HCT116 (cell line): Measurements from ENCODE around the gene CFAP74. TPM values are rescaled to one million over a fixed set of nuclear protein-coding genes. Genes with fewer than 3 reads are reported as not detected.

Source experiments
- ATAC-seq: fragments of 200-7000 bp; cut with Tn5 transposase; 2 replicates; pipeline ENCODE4 v1.9.1; 2020; ENCODE audit warnings: mild to moderate bottlenecking, moderate library complexity
- BruUV-seq: library from RNA; stranded (reverse); fragments of 400-500 nt; replicated peaks from 2 replicates; lab custom pipeline; 2021; lab: Mats Ljungman, UMichigan
- CTCF ChIA-PET: fragments of 300-600 bp; sonication (Branson Sonifier 250); formaldehyde crosslinking; loops from one replicate; lab custom pipeline; 2021; ENCODE audit warnings: antibody characterized with exemption; lab: Charles Lee
- POLR2A ChIA-PET: fragments of 300-600, 350-600 bp; sonication (Branson Sonifier 250); formaldehyde crosslinking; loops from one replicate; lab custom pipeline; 2021; ENCODE audit warnings: antibody characterized with exemption; lab: Charles Lee
- RAD21 ChIA-PET, 2 experiments: fragments of 300-600 bp; sonication (Branson Sonifier 250); formaldehyde crosslinking; loops; one replicate each; lab custom pipeline; 2023; ENCODE audit warnings: low total read pairs in 2 of 2; ENCODE audit not compliant: uncharacterized antibody in 2 of 2, unreplicated experiment in 2 of 2, low non-redundant PET in 1 of 2; lab: Charles Lee
- DNase-seq: peaks from one replicate; pipeline ENCODE4 v3.0.0-alpha.2; 2010; ENCODE audit warnings: low read depth, low spot score
- H2AFZ ChIP-seq: fragments of 200-600 bp; shearing (Covaris generic), sonication (generic); 2 replicates; pipeline ENCODE4 v1.6.1; 2017; ENCODE audit warnings: low read depth, mixed run types, mixed read lengths, antibody characterized with exemption, low read length; ENCODE audit not compliant: poor library complexity, severe bottlenecking
- H3K27ac ChIP-seq: 2 replicates; pipeline ENCODE4 v1.5.1; 2012; ENCODE audit warnings: low read depth, low read length
- H3K27me3 ChIP-seq: fragments of 200-600 bp; sonication (generic); 2 replicates; pipeline ENCODE4 v1.6.1; 2016; ENCODE audit warnings: mixed run types, low read length, mixed read lengths; ENCODE audit not compliant: insufficient read depth
- H3K36me3 ChIP-seq, 2 experiments: fragments of 200-500 bp in 1 of 2; fragments of 200-600 bp in 1 of 2; sonication (Bioruptor generic) in 1 of 2; sonication (generic) in 1 of 2; 2 replicates each; pipeline versions ENCODE4 v1.5.1 to v1.6.1; 2014 to 2016; ENCODE audit warnings: low read length in 2 of 2, inconsistent platforms in 1 of 2, mixed read lengths in 1 of 2, mixed run types in 1 of 2; ENCODE audit not compliant: insufficient read depth in 2 of 2, control insufficient read depth in 1 of 2
- H3K4me1 ChIP-seq, 2 experiments: fragments of 200-600 bp in 1 of 2; sonication (generic) in 1 of 2; 2 replicates each; pipeline versions ENCODE4 v1.5.1 to v1.6.1; 2012 to 2017; ENCODE audit warnings: low read length in 2 of 2, inconsistent platforms in 1 of 2, mild to moderate bottlenecking in 1 of 2, mixed read lengths in 1 of 2, mixed run types in 1 of 2, moderate library complexity in 1 of 2; ENCODE audit not compliant: insufficient read depth in 2 of 2, control insufficient read depth in 1 of 2
- H3K4me2 ChIP-seq: fragments of 200-600 bp; sonication (generic); 2 replicates; pipeline ENCODE4 v1.6.1; 2017; ENCODE audit warnings: mixed run types, low read length, mixed read lengths
- H3K4me3 ChIP-seq, 2 experiments: fragments of 200-600 bp in 1 of 2; sonication (generic) in 1 of 2; replicated peaks in 1 of 2; 2 replicates each; pipeline ENCODE4 v1.5.1; 2011 to 2016; ENCODE audit warnings: low read length in 2 of 2, control low read depth in 1 of 2, low read depth in 1 of 2, mild to moderate bottlenecking in 1 of 2, mixed read lengths in 1 of 2, mixed run types in 1 of 2
- H3K79me2 ChIP-seq: fragments of 200-600 bp; sonication (generic); 2 replicates; pipeline ENCODE4 v1.6.1; 2017; ENCODE audit warnings: mild to moderate bottlenecking, mixed run types, low read length, moderate library complexity, mixed read lengths; ENCODE audit not compliant: insufficient read depth
- H3K9ac ChIP-seq: fragments of 200-600 bp; sonication (generic); 2 replicates; pipeline ENCODE4 v1.6.1; 2016; ENCODE audit warnings: low read length, mixed read lengths
- H3K9me2 ChIP-seq: fragments of 200-600 bp; sonication (generic), shearing (Covaris generic); 2 replicates; pipeline ENCODE4 v1.6.1; 2017; ENCODE audit warnings: mixed run types, mild to moderate bottlenecking, moderate library complexity; ENCODE audit not compliant: insufficient read depth
- H3K9me3 ChIP-seq, 2 experiments: fragments of 200-500 bp in 1 of 2; fragments of 200-600 bp in 1 of 2; sonication (Bioruptor generic) in 1 of 2; sonication (generic) in 1 of 2; 2 replicates each; pipeline ENCODE4 v1.6.1; 2014 to 2017; ENCODE audit warnings: low read length in 2 of 2, mixed read lengths in 2 of 2, inconsistent platforms in 1 of 2, low read depth in 1 of 2, mild to moderate bottlenecking in 1 of 2, mixed run types in 1 of 2, moderate library complexity in 1 of 2; ENCODE audit not compliant: control insufficient read depth in 1 of 2, insufficient read depth in 1 of 2
- H4K20me1 ChIP-seq: fragments of 200-600 bp; sonication (generic), shearing (Covaris generic); 2 replicates; pipeline ENCODE4 v1.6.1; 2017; ENCODE audit warnings: mixed run types, mild to moderate bottlenecking, moderate library complexity; ENCODE audit not compliant: insufficient read depth
- ELF1 ChIP-seq: IDR thresholded peaks from 2 replicates; pipeline ENCODE4 v1.6.1; 2012; ENCODE audit warnings: low read depth, borderline replicate concordance
- EZH2phosphoT487 ChIP-seq: fragments of 200-600 bp; IDR thresholded peaks from 2 replicates; pipeline ENCODE4 v1.6.1; 2018; ENCODE audit warnings: antibody characterized with exemption, borderline replicate concordance
- FOSL1 ChIP-seq: IDR thresholded peaks from 2 replicates; pipeline ENCODE4 v1.6.1; 2012; ENCODE audit warnings: low read depth
- POLR2AphosphoS5 ChIP-seq: IDR thresholded peaks from 2 replicates; pipeline ENCODE4 v1.6.1; 2011; ENCODE audit warnings: mild to moderate bottlenecking, low read depth, low read length, moderate library complexity
- RAD21 ChIP-seq: IDR thresholded peaks from 2 replicates; pipeline ENCODE4 v1.6.1; 2012; ENCODE audit warnings: low read depth, mild to moderate bottlenecking
- SIN3A ChIP-seq: IDR thresholded peaks from 2 replicates; pipeline ENCODE4 v1.6.1; 2012; ENCODE audit warnings: low read depth
- SP1 ChIP-seq: IDR thresholded peaks from 2 replicates; pipeline ENCODE4 v1.6.1; 2012; ENCODE audit warnings: low read depth
- SRF ChIP-seq: IDR thresholded peaks from 2 replicates; pipeline ENCODE4 v1.6.1; 2012; ENCODE audit warnings: low read depth
- TCF7L2 ChIP-seq: IDR thresholded peaks from 2 replicates; pipeline ENCODE4 v1.7.0; 2011; ENCODE audit warnings: borderline replicate concordance, inconsistent platforms; ENCODE audit not compliant: insufficient read depth, insufficient read length; ENCODE audit errors: extremely low read depth
- ZFX ChIP-seq: fragments of 450-650 bp; IDR thresholded peaks from 2 replicates; pipeline ENCODE4 v1.6.1; 2017
- intact Hi-C: fragments of 100-400 bp; cut with micrococcal nuclease; formaldehyde crosslinking; loops from 2 replicates; pipeline ENCODE4 v1.10.0; 2022
- total RNA-seq: library from RNA; stranded (reverse); gene quantifications from one replicate; pipeline ENCODE4 v1.2.1, GENCODE V29; 2021; ENCODE audit not compliant: unreplicated experiment
- TF ChIP-seq, protein P1 (sequence below): IDR thresholded peaks from 2 replicates; pipeline ENCODE4 v1.6.1; 2011; ENCODE audit warnings: mild to moderate bottlenecking, low read length, moderate library complexity; ENCODE audit not compliant: insufficient replicate concordance; ENCODE audit errors: extremely low read depth
- TF ChIP-seq, protein P2 (sequence below): IDR thresholded peaks from 2 replicates; pipeline ENCODE4 v1.6.1; 2012
- TF ChIP-seq, protein P3 (sequence below): IDR thresholded peaks from 2 replicates; pipeline ENCODE4 v1.6.1; 2012

CFAP74 gene
- total RNA-seq, 1 experiment from 2014 or later, result 4.9 TPM

DNA sequence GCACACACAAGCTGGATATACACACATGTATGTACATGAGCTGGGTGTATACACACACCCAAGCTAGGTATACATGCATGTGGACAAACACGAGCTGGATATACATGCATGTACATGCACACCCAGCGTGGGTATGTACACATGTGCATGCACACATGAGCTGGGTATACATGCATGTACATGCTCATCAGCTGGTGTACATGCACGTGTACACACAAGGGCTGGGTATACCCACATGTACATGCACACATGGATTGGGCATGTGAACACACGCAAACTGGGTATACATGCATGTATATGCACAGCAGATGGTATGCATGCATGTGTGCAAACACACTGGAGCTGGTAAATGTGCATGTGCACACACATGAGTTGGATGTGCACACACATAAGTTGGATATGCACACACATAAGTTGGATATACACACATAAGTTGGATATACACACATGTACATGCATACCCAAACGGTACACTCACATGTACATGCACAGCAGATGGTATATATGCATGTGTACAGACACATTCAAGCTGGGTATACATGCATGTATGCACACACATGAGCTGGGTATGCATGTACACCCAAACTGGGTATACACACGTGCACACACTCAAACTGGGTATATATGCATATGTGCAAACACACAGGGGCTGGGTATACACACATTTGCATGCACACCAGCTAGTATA, 105.2 kb downstream of the CFAP74 start:
- RAD21 ChIA-PET, result interaction anchor here in 1 of 2 experiments (1.1 kb wide), 1 partner anchor 10 kb away, joined by 3 read pairs; no protein-coding TSS in a partner anchor
- Histone ChIP-seq H4K20me1 (no peaks in the 10 kb centered on the region), H3K9me2 (no peaks in the 10 kb centered on the region), H3K4me3 (no peak overlapping the region), H3K27ac (no peak overlapping the region), H3K4me2 (no peak overlapping the region), H3K36me3 (no peaks in the 10 kb centered on the region), H3K27me3 (no peaks in the 10 kb centered on the region), H2AFZ (no peak overlapping the region), H3K4me1 (peaks cover 23 to 38% of the 10 kb centered on the region in 2 experiments), H3K79me2 (no peaks in the 10 kb centered on the region), H3K9ac (no peak overlapping the region), H3K9me3 (no peaks in the 10 kb centered on the region)
- POLR2A ChIA-PET, result no interaction called here
- no peak for TF ChIP-seq EZH2phosphoT487
- TF ChIP-seq, protein P1, sequence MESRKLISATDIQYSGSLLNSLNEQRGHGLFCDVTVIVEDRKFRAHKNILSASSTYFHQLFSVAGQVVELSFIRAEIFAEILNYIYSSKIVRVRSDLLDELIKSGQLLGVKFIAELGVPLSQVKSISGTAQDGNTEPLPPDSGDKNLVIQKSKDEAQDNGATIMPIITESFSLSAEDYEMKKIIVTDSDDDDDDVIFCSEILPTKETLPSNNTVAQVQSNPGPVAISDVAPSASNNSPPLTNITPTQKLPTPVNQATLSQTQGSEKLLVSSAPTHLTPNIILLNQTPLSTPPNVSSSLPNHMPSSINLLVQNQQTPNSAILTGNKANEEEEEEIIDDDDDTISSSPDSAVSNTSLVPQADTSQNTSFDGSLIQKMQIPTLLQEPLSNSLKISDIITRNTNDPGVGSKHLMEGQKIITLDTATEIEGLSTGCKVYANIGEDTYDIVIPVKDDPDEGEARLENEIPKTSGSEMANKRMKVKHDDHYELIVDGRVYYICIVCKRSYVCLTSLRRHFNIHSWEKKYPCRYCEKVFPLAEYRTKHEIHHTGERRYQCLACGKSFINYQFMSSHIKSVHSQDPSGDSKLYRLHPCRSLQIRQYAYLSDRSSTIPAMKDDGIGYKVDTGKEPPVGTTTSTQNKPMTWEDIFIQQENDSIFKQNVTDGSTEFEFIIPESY, result no peak
- intact Hi-C loops, result no loop called here
- BruUV-seq, result no TSS peak
- DNase-seq (no peak), ATAC-seq (no peak)
- CTCF ChIA-PET, result no interaction called here

DNA sequence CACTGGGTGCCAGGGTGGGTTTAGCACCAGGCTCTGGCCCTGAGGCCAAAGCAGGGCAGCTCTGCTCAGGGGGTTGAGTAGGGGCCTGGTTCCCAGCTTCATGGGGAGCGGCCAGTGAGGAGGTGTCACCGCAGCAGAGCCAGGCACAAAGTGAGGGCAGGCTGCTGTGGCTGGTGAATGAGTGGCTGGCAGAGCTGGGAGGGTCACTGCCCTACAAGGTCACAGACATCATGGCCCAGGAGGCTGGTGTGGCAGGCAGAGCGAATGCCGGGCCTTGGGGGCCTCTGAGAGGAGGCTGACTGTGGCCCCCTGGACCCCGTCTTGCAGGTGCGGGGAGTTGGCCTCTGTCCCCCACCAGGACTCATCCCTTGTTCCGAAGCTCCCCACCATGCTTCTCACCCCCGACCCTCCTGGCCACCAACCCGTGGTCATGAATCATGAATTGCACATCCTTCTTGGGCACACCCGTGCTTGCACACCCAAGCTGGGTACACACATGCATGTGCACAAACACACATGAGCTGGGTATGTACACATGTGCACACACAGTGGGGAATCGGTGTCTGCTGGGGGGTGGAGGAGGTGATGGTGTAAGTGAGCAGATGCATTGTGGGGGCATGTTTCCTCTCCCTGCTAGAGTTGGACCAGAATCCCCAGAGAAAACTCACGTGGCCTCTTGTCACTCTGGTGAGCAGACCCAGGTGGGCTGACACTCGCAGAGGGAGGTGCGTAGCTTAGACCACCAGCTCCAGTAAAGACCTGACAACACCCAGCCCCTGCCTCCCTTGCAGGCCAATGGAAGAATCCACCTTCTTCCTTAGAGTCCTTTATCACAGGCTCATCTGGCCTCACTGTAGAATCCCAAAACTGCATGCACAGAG, 107.9 kb downstream of the CFAP74 start:
- H3K4me2 ChIP-seq, result no peak overlapping the region
- H3K27me3 ChIP-seq, result no peaks in the 10 kb centered on the region
- H3K27ac ChIP-seq, result no peak overlapping the region; the same call in 1 of the 2 replicates
- H3K36me3 ChIP-seq, result no peaks in the 10 kb centered on the region
- no peak for ATAC-seq
- no peaks in the 10 kb centered on the region for H3K79me2 ChIP-seq
- no peaks in the 10 kb centered on the region for H4K20me1 ChIP-seq
- CTCF ChIA-PET, result interaction anchor here (1.2 to 1.9 kb wide), 3 partner anchors 10 to 13 kb away, joined by 4 to 9 read pairs (median 5); no protein-coding TSS in a partner anchor
- RAD21 ChIA-PET, result no interaction called here
- H3K9me2 ChIP-seq, result no peaks in the 10 kb centered on the region
- intact Hi-C loops, result no loop called here
- BruUV-seq, result no TSS peak
- H3K9me3 ChIP-seq, result no peaks in the 10 kb centered on the region
- H3K4me3 ChIP-seq, result no peak overlapping the region
- no peak overlapping the region for H2AFZ ChIP-seq
- DNase-seq, result no peak
- no peak overlapping the region for H3K9ac ChIP-seq
- POLR2A ChIA-PET, result interaction anchor here (1.6 to 2.0 kb wide), 2 partner anchors 10 to 13 kb away, joined by 5 read pairs; no protein-coding TSS in a partner anchor
- peaks cover 32 to 49% of the 10 kb centered on the region in 2 experiments for H3K4me1 ChIP-seq
- TF ChIP-seq ZFX (no peak), SP1 (no peak), SIN3A (no peak), SRF (no peak), RAD21 (no peak), FOSL1 (no peak), POLR2AphosphoS5 (no peak), ELF1 (no peak), TCF7L2 (no peak)
- TF ChIP-seq, protein P1, result no peak
- TF ChIP-seq, protein P2, sequence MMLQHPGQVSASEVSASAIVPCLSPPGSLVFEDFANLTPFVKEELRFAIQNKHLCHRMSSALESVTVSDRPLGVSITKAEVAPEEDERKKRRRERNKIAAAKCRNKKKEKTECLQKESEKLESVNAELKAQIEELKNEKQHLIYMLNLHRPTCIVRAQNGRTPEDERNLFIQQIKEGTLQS, result no peak
- TF ChIP-seq, protein P3, sequence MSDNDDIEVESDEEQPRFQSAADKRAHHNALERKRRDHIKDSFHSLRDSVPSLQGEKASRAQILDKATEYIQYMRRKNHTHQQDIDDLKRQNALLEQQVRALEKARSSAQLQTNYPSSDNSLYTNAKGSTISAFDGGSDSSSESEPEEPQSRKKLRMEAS, result no peak
